HG02763 (cell line): ENCODE results near the gene AMMECR1.
A peak's percentile ranks its signal among the peaks of the same experiment; 100 is the strongest.
"Not testable (repeated sequence)": the region's sequence is repeated elsewhere in the genome, so short reads cannot be mapped to it uniquely, and the experiment has no call there.

Experiments
- ATAC-seq: cut with Tn5 transposase; IDR thresholded peaks from one replicate; pipeline ENCODE4 v1.9.1; 2021; ENCODE audit warnings: mild to moderate bottlenecking, moderate library complexity; ENCODE audit not compliant: unreplicated experiment

The AMMECR1 gene

GRCh38 chrX:110173192-110174175 lies 144.4 kb downstream of the AMMECR1 start:
- ATAC-seq, result no peak

- ATAC-seq, result peak; percentile 97
These were observed 145.7 kb downstream of the AMMECR1 start for GRCh38 chrX:110172215-110172614.

DNA sequence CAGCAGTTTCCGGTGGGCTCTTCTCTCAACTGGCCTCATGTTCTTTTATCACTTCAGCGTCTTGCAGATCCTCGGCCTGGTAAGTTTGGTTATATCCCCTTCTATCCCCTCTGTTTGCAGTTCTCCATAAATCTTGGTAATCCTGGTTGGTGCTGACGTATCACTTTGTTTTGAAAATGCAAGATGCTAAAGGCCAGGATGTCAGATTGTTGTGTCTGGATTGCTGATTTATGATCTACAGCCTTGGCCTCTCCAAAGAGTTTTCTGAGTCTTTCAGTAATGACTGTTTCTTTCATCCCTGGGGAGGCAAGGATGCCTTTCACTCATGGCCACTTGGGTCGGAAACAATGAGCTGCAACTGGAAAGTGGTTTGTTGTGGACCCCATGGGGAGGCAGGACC lies 146.4 kb downstream of the AMMECR1 start:
- ATAC-seq, result no peak

GRCh38 chrX:110170029-110170428 lies 147.9 kb downstream of the AMMECR1 start:
- no peak for ATAC-seq

GRCh38 chrX:110168585-110168984 lies 149.3 kb downstream of the AMMECR1 start:
- no peak for ATAC-seq

DNA sequence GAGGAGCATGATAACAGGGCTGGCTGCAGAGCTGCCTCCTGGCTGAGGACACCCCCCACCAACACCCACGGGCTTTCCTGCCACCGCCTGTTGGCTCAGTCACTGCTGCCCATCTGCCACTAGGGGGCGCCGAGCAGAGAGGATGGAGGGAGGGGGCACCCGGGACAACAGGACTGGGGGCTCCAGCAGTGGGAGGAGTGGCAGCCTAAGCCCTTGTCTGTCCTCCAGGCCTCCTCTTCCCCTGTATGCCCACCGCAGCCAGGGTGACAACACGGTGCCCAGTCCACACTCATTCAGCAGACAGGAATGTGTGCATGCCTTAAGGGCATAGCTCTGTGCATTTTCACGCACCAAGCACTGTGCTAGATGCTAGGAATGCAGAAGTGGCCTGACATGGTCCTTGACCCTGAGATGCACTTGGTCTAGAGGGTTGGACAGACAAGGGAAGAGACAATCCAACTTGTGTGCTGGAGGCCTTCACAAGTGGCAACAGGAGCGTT lies 149.9 kb downstream of the AMMECR1 start:
- ATAC-seq, result no peak

- ATAC-seq, result no peak
These were observed 154.4 kb downstream of the AMMECR1 start for GRCh38 chrX:110163488-110163887.

DNA sequence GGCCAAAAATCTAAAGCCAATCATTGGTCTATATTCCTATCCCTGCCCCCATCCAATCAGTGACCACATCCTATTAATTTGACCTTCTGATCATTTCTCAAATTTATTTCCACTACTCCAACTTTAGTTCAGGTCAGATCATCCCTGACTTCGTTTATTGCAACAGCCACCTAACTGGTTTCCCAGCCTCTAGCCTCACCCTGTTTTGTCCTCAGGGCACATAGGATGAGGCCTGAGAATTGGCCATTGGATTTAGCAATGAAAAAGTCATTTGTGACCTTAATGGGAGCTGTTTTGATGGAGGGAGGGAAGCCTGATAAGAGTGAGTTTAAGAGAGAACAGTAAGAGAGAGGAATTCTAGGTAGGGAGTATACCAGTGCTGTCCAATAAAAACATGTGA lies 155.0 kb downstream of the AMMECR1 start:
- no peak for ATAC-seq

DNA sequence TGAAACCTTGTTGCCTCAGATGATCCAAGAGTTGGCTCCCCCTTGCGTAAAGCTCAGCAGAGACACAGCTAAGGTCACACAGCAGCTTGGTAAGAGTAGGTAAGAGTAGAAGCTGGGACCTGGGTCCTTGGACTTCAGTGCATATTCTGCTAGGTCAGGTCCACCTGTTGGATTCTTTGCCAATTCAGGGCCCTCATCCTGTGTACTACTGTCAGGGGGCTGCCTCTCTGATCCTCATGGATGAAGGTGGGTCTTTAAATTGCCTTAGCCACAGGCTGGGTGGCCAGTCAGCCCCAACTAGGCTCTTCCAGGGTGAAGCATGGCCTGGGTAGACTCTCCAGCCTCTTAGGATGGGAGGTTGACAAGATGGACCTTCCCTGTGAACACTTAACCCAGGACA lies 155.8 kb downstream of the AMMECR1 start:
- ATAC-seq, result no peak

DNA sequence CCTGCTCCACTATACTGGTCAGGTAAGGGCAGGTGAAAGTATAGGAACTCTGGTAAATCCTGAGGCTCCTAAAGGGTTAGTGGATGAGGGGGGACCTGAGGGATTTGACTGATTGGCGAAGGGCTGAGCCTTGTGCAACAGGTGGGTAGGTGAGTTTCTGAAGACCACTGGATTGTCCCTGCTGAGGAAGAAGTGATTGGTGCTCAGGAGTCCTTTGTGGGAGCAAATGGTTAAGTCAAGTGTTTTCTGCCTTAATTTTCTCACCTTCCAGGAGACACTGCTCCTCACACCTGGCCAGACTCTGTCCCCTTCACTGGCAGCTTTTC lies 156.6 kb downstream of the AMMECR1 start:
- no peak for ATAC-seq

- ATAC-seq, result no peak
These were observed 158.0 kb downstream of the AMMECR1 start for GRCh38 chrX:110159865-110160264.

DNA sequence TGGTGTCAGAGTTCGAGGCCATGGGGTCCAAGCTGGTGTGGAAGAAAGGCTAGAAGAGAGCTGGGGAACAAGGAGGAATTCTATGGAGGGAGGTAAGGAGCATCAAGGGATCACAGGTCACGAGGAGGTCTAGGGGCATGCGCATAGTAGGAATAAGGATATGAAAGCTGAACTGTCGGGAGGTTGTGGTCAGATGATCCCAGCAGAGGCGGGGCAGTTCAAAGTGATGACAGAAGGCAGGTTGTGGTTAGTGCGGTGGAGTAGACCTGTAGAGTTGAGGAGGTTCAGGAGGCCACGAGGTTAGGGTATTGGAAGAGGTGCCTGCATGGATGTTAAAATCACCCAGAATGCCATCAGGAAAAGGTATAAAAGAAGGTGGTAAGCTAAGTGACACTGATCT lies 158.7 kb downstream of the AMMECR1 start:
- no peak for ATAC-seq

DNA sequence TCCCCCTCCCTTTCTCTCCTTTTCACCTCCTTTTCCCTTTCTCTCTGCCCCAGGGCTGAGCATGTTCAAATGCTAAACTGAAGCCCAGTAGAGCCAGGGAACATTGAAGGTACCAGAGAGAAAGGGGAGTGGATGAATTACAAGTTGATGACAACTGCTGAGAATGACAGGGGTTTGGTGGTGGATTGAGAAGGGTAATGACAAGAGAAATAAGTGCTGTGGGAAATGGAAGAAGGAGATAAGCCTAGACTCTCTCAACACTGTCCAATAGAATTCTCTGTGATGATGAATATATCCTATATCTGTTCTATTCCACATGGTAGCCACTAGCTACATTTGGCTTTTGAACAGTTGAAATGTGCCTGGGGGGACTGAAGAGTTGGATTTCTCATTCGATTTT lies 160.4 kb downstream of the AMMECR1 start:
- ATAC-seq, result no peak

- ATAC-seq, result no peak
These were observed 161.6 kb downstream of the AMMECR1 start for GRCh38 chrX:110156167-110156754.

DNA sequence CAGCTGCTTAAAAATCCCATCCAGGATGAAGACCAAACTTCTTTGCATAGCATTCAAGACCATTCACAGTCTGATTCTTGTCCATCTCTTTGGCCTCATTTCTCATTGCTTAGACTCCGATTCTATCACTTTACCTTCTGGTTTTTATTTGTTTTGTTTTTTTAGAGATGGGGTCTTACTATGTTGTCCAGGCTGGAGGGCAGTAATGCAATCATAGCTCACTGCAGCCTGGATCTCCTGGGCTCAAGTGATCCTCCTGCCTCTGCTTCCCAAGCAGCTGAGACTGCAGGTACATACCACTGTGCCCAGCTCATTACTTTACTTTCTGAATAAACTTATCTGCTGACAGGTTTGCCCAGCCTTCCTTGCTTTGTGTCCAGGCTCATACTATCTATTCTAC lies 162.1 kb downstream of the AMMECR1 start:
- ATAC-seq, result no peak

GRCh38 chrX:110154328-110154727 lies 163.6 kb downstream of the AMMECR1 start:
- ATAC-seq, result not testable (repeated sequence)

DNA sequence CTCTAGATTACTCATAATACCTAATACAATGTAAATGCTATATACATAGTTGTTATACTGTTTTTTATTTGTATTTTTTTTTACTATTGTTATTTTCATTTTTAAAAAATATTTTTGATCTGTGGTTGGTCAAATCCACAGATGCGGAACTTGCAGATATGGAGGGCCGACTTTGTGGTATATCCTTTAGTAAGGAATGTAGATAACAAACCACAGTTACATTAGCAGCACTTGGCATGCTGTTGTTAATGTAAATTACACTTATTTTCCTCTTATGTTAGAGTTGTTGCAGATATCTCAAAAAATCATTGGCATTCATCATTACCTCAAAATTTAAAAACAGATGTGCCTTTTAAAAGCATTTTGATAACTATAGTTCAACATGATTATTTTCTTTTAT lies 164.0 kb downstream of the AMMECR1 start:
- no peak for ATAC-seq

DNA sequence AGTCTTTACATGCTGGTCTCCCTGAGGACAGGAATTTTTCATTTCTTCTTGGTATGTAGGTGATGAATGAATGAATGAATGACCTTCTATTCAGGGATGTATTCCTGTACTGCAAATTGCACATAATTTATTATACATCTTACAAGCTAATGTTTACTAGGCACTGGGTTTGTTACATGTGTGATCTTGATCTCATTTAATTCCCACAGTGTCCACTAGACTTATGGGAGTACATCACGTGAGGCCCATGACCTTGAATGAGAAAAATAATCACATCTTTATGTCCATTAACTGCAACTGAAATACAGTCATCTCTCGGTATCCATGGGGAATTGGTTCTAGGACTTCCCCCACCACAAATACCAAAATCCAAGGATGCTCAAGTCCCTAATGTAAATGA lies 164.6 kb downstream of the AMMECR1 start:
- ATAC-seq, result no peak

DNA sequence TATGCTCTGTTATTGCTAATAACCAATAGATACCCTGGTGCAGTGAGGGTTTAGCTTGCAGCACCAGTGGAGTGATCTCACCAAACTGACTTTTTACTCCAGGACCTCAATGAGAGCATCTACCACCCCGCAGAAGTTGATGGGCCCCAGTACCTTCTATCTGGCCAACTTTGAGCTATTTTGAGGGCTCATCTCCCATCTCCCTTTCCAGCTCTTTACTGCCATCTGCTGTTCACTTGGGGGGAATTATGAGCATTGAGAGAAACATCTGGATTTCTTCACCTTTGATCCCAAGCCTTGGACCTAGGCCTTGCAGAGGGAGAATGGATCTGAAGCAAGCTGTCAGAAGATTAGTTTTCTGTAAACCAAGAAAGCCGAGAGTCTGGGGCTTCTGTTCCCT lies 171.4 kb downstream of the AMMECR1 start:
- no peak for ATAC-seq

DNA sequence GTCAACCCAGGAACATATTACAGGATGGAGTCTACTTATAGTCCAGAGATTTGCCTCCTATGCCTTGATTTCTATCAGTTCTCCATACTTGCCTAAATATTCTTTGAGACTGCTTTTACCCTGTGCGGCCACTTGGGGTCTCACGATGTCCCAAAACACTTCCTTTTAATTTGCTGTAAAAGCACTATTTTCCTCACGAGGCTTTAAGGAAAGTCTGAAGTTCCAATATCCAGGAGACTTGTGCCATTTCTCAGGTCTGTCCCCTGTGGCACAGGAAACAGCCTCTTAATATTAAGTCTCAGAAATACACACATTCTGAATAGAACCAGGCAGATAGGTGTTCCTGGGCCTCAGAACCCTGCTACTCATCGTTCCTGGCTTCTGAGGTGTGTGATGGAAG lies 172.0 kb downstream of the AMMECR1 start:
- ATAC-seq, result peak; percentile 59

DNA sequence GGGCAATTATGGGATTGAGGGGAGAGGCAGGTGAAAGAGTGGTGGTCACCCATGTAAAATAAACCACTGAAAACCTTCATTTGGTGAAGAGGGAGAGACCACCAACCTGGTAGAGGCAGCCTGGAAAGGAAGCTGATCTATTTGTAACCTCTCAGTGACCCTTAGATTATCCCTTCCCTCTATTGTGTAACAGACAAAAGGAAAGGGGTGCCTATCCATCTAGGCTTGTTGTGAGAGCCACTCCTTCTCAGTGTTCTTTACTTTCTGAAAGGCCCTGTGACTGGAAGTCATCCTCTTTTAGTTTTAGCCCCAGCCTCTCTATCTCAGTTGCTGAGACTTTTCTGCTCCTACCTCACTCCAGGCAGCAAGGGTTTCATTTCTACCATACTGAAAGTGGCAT lies 172.6 kb downstream of the AMMECR1 start:
- ATAC-seq, result no peak
